Right ventricle myocardium superior (tissue), 1 donor: ENCODE data around the gene LDLRAD4. TPM values are rescaled to one million over a fixed set of nuclear protein-coding genes. Genes with fewer than 3 reads are reported as not detected.

ENCODE experiments used
- ATAC-seq: fragments of 200-7000 bp; cut with Tn5 transposase; one replicate; pipeline ENCODE4 v1.9.1; 2020; ENCODE audit warnings: mild to moderate bottlenecking; ENCODE audit not compliant: poor library complexity
- DNase-seq: peaks from one replicate; pipeline ENCODE4 v3.0.0-alpha.2; 2020
- intact Hi-C: fragments of 100-400 bp; cut with DNase I; formaldehyde crosslinking; loops from one replicate; pipeline ENCODE4 v1.11.2; 2022
- total RNA-seq: library from RNA; stranded (reverse); fragmentation: NEBNext Ultra II Directional; extraction: Animal tissue kit (Norgen Biotek cat#: 25700); gene quantifications from one replicate; pipeline ENCODE4 v1.2.1, GENCODE V29; 2021
- donor health status: DM: no; HTN: yes; CAD: no; lungs with severe emphysema.

The LDLRAD4 gene
- total RNA-seq, 1 donor from 2014 or later, result 29.3 TPM

DNA sequence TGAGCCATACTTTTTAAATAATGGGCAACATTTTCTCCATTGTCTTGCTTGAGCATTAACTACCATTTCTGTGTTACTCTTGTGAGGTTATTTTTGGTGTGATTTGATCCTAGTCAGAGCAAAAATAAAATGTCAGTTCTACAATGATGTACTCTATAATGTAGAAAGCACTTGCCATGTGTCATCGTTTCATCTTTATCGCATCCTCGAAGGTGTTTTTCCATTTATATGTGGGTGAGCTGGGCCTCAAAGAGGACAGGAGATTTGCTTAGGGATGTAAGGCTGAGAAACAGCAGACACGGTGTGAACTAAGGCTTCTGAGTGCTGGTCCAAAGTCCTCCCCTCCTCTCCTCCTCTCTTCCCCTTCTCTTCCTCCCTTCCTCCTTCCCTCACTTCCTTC lies 308.0 kb downstream of the LDLRAD4 start:
- intact Hi-C loops, result loop anchor here (10.0 kb wide), 1 partner anchor 252 kb away; no protein-coding TSS in a partner anchor
- ATAC-seq (no peak), DNase-seq (no peak)

DNA sequence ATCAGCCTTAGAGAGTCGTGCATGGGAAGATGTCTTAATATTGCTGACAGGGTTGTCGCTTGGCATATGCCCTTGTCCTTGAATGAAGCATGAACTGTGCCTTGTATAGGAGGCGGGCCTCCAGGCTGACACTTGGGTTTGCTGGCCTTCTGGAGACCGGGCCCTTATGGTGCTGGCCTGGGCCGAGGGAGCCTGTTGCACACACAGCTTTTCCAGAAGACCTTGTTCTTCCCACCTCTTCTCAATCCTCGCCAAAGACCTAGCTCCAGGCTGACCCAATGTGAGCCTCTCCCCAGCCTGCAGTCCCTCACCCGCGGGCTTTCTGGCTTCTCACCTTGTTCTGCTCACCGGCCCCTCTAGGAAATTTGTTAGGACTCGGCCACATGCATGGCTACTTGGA lies 308.7 kb downstream of the LDLRAD4 start:
- no peak for ATAC-seq
- intact Hi-C loops, result loop anchor here (10.0 kb wide), 1 partner anchor 252 kb away; no protein-coding TSS in a partner anchor
- no peak for DNase-seq

DNA sequence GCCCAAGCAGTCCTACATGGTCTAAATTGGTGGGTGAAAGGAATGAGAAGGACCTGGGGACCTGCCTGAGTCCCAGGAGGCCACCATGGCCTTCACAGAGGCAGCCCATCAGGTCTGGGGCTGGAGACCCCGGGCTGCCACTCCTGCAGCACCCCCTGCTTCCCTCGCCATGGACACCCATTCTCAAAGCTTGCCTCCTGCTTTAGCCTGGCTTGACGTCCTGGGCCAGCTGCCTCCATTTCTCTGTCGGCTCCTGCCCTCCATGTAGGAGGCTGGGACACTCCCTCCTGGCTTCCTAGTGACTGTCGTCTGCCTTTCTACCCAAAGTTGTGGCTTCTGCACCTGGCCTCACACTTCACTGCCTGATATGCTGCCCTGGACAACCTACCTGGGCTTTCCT lies 309.2 kb downstream of the LDLRAD4 start:
- ATAC-seq (no peak), DNase-seq (no peak)
- intact Hi-C loops, result loop anchor here (10.0 kb wide), 1 partner anchor 253 kb away; no protein-coding TSS in a partner anchor

DNA sequence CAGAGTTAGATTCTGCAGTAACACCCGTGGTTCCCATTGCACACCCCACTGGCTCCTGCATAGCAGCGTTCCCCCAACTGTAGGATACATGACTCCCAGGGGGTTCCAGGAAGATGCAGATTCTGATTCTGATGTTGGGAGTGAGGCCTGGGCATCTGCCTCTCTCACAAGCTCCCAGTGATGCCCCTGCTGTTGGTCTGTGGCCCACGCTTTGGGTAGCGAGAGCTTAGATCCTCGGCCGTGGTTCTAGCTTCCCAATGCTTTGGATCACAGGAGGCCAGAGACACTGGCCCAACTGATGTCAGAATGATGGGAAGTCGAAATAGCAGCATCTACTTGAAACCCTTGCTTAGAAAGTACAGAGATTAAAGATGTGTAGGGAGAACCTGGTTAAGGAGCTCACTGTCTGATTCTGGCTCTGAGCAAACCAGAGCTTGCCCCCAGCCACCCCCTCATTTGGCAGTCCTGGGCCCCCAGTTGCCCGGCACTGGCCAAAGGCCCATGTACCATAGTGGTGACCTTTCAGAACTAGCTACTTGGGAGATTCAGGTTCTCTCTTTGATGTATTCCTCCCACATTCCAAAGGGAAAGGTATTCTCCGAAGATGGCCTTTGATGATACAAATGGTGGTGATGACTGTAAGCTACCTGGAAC lies 310.3 kb downstream of the LDLRAD4 start:
- intact Hi-C loops, result loop anchor here (10.0 kb wide), 1 partner anchor 254 kb away; no protein-coding TSS in a partner anchor
- ATAC-seq, result no peak
- no peak for DNase-seq

DNA sequence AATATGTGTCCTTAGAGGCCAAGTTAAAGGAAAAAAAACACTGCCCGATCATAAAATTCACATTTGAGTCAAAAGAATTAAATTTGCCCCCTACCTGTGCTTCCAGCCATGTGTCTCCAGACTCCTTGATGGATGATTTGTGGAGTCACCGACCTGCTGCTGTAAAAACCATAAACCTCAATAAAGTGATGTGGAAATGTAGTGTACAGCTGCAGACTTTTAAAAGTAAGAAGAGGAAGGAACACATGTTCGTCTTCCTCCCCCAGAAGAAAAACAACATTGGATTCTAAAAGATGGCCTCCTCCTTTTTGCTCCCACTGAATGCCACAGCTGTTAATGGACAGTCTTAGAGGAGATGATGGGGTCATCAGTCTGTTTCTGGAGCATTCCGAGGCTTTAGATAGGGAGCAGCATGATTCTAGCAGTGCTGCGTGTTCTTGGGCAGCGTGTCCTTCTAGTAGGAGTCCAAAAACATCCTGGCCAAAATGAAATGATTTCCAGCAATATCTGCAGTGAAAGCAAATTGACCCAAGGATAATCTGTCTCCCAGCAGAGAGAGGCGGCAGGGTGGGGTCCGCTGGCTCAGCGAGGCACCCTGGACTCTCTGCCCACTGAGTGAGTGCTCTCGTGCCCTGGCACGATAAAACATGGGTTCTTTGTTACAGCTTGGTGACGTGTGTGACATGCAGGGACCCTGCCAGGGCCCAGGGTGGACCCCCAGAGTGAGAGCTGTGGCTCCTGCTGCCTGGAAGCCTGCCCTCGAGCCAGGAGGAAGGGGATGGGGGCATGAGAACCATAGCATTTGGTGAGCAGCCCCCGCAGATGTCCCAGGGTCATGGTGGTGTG lies 311.7 kb downstream of the LDLRAD4 start:
- intact Hi-C loops, result loop anchor here (5.0 kb wide), 1 partner anchor 313 kb away; the partner anchor contains the start of gene LDLRAD4
- DNase-seq (no peak), ATAC-seq (no peak)

DNA sequence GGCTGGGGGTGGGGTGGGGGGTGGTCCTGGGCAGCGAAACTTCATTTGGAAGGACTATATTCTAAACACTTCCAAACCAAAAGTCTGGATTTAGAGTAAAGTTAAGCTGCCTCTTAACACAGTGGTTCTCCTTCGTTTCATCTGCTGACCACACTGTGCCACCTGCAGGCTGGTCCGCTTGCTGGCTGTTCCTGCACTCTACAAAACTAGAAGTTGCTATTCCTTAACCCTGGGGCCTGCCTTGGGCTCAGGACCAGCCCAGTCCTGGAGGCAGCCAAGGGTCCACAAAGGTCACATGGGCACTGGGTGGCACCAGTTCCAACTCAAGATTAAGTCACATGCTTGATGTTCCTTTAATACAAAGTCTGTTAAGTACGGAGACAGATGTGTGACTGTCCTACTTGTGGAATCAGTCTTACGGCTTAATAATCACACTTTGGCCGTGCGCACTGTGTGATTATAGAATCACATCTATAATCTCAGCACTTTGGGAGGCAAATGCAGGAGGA lies 312.4 kb downstream of the LDLRAD4 start:
- intact Hi-C loops, result loop anchor here (5.0 kb wide), 1 partner anchor 314 kb away; the partner anchor contains the start of gene LDLRAD4
- DNase-seq (peak; percentile 83), ATAC-seq (peak; percentile 92)

DNA sequence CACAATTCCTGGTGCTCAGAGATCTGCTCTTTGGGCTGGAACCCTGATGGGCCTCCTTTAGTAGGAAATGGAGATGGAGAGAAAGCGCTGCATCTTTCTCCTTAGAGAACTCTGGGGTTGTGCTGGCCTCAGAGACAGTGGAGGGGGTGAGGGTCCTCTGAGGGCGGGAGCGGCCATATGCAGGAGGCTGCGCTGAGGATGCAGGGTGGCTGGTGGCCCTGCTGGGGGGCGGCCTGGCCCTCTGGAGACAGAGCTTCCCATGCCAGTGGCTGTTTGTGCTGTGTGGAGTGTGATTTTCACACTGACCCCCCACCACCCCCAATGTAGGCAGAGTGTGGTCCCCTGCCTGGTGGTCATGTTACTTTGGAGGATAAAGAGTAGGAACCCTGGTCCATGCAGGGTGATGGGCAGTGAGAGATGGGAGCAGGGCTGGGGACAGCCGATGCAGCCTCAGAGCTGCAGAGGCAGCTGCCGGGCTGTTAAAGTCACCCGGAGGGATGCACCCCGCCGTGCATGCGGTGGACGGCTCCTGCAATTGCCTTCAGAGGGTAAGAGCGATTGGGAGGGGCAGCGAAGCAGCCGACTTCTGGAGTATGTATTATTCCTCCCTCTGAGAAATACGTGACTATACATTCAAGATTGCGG lies 313.2 kb downstream of the LDLRAD4 start:
- intact Hi-C loops, result loop anchor here (5.0 kb wide), 1 partner anchor 315 kb away; the partner anchor contains the start of gene LDLRAD4
- ATAC-seq, result no peak

DNA sequence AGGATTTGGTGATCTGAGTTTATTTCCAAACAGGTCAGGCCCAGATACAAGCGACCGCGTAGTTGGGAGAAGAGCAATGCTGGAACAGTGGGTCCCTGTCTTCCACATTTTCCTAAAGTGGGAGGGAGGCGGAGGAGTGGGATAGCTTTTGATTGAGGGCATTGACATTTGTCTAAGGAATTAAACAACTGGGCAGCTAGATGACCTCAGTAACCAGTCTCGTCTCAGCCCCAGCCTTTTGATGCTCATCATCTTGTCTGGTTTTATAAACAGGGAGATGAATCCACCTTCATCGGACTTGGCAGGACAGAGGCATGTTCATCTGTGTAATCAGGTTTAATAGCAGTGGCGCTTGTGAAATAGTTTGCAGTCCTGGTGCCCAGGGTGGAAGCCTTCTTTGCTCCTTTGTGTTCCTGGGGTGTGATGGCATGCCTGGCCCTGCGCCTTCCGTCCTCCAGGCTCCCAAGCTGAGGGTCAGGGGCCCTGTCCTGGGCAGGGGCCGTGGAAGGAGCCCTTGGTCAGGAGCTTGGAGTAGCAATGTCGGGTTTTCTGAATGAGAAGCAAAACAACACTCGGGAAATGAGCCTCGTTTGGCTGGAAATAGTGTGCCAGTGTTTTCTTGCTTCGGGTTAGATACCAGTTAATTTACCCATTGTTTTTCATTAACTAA lies 314.0 kb downstream of the LDLRAD4 start:
- DNase-seq, result no peak
- intact Hi-C loops, result loop anchor here (5.0 kb wide), 1 partner anchor 315 kb away; the partner anchor contains the start of gene LDLRAD4
- ATAC-seq, result peak; percentile 47

More for the DNA sequence above, 313.2 kb downstream of the LDLRAD4 start:
- DNase-seq, result no peak

DNA sequence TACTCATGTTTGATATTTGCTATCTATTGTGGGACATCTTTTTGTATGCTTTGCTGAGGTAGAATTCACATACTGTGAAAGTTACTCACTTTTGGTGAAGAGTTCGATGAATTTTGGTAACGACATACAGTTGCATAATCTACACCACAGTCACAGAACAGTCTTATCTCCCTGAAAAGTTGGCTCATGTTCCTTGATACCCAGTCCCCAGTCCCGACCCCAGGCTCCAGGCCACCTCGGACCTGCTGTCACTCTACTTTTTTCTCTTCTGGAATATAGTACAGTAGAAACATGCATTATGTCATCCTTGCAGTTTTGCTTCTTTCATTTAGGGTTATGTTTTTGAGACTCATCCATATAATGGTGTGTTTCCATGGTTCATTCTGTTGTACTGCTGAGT lies 316.1 kb downstream of the LDLRAD4 start:
- ATAC-seq (no peak), DNase-seq (no peak)
- intact Hi-C loops, result loop anchor here (5.0 kb wide), 1 partner anchor 317 kb away; the partner anchor contains the start of gene LDLRAD4

DNA sequence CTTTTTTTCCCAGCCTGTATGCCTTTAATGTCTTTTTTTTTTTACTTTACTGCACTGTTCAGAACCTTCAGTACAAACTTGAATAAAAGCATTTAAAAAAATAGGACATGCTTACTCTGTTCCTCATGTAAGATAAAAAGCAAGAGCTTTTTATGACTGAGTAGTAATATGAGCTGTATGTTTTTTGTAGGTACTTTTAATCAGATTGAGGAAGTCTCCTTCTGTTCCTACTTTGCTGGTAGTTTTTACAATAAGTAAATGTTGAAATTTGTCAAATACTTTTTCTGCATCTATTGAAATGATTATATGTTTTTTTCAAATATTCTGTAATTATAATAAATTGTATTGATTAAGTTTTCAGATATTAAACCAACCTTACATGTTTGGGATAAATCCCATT lies 318.0 kb downstream of the LDLRAD4 start:
- no peak for DNase-seq
- no peak for ATAC-seq
- intact Hi-C loops, result no loop called here

DNA sequence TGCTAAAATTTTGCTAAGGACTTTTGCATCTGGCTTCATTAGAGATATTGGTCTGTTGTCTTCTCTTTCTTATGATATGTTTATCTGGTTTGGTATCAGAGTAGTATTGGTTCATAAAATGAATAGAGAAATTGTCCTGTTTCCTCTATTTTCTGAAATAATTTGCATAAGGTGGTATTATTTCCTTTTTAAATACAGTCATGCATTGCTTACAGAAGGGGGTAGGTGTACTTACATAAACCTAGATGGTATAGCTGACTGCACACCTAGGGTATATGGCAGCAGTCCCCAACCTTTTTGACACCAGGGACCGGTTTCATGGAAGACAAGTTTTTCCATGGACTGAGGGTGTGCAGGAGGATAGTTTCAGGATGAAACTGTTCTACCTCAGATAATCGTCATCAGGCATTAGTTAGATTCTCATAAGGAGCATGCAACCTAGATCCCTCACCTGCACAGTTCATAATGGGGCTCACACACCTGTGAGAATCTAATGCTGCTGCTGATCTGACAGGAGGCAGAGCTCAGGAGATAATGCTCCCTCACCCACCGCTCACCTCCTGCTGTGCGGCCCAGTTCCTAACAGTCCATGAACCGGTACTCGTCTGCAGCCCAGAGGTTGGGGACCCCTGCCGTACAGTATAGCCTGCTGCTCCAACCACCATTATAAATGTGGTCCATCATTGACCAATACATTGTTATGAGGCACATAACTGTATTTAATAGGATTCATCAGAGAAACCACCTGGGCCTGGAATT lies 318.6 kb downstream of the LDLRAD4 start:
- ATAC-seq (no peak), DNase-seq (no peak)
- intact Hi-C loops, result no loop called here

DNA sequence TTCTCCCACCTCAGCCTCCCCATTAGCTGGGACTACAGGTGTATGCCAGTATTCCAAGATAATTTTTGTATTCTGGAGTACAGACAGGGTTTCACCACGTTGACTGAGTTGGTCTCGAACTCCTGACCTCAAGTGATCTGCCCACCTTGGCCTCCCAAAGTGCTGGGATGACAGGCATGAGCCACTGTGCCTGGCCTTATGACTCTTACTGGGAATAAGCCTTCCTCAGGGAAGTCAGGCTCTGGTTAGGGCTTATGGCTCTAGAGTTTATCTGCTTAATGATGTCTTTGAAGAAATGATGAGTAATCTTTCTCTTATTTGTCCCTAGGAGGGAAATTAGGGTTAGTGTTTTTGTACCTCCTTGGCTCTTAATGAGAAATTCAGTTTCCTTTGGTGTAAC lies 320.1 kb downstream of the LDLRAD4 start:
- ATAC-seq, result no peak

DNA sequence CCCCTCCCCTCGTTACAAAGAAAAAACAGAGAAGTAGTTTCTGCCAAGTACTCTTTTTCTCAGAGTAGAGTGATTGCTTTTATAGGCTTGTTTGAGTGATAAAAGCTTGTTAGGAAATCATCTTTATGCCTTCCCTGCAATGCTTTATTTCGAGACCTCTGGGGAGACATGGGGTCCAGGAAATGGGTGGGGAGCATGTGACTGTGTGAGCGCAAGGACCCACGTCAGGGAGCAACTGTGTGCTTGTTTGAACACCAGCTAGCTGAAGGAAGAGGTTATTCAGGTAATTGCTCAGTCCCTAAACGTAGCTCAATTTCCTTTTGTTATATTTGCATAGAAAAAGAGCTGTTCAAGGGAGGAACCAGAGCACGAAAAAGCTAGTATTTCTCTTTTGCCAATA lies 320.5 kb downstream of the LDLRAD4 start:
- no peak for ATAC-seq

More for the DNA sequence above, 320.1 kb downstream of the LDLRAD4 start:
- intact Hi-C loops, result no loop called here
- no peak for DNase-seq

DNA sequence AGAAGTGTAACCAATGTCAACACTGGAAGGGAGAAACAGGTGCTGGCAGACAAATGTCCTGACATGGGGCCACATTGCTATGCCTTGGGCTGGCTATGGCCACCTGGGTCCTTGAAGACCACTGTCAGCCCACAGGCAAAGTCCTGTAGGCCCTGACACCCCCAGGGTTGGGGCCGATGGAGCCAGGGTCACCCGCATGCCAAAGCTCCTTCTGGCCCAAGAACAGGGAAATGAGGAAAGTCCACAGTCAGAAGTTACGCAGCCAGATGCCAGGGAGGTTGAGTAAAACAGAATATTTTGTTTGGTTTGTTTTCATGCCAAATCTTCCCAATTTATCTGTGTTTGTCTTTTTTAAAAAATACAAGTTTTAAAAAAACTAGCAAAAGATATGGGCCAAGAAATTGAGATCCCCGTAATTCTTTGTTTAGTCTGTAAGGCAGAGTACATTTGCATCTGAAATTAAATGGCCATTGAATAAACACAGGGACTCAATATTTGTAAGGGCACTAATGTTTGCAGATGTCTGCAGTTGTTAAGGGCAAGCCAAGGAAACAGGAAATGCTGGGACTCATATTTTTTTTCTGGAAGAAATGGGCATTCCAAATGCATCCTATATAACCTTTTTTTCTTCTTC lies 321.4 kb downstream of the LDLRAD4 start:
- intact Hi-C loops, result no loop called here
- no peak for ATAC-seq
- DNase-seq, result no peak

More for the DNA sequence above, 320.5 kb downstream of the LDLRAD4 start:
- DNase-seq, result no peak
- intact Hi-C loops, result no loop called here

DNA sequence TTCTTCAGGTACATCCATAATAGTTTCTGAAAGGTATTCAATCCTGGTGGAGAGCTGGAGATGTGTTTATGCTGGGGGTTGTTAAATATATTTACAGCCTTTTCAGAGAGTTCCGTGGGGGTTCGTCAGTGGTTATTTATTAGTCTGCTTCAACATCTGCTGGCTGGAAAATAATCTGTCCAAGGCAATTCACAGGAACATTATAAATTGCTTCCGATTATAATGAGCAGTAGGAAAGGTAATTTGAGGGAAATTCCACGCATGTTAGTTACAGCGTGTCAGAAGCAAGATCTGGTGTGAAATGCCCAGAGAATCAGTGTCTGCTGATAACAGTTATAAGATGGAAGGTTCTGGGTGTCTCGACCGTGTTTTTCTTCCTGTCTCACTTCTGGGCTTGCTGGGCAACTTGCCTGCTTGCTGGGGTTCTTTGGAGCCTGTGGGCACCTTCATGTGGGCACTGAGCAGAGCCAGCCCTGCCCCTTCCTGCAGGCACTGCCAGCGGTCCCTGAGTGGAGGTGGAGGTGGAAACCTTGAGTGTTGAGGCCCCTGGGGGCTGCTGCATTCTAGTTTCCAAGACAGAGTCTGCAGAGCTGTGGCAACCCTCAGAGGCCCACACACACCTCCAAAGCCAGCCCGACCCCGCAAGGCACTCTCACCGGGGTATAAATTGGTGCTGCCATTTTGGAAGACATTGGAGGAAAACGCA lies 322.1 kb downstream of the LDLRAD4 start:
- DNase-seq (no peak), ATAC-seq (no peak)
- intact Hi-C loops, result no loop called here
